HG02840 (cell line): Measurements from ENCODE around the gene TRAPPC5.
"Not testable (repeated sequence)": the region's sequence is repeated elsewhere in the genome, so short reads cannot be mapped to it uniquely, and the experiment has no call there.

Source experiments
- ATAC-seq: cut with Tn5 transposase; IDR thresholded peaks from one replicate; pipeline ENCODE4 v1.9.1; 2021; ENCODE audit warnings: mild to moderate bottlenecking, moderate library complexity, moderate number of reproducible peaks; ENCODE audit not compliant: unreplicated experiment, low FRiP score

Gene TRAPPC5

GRCh38 chr19:7680606-7681339 is at the start of gene TRAPPC5:
TSS of gene TRAPPC5 (plus strand) at chr19:7680833. CDS start at chr19:7682254, 1,421 bp downstream.
- no peak for ATAC-seq

- ATAC-seq, result no peak
Measured at GRCh38 chr19:7631577-7631976, 49.1 kb upstream of the TRAPPC5 start.

- no peak for ATAC-seq
Measured at GRCh38 chr19:7632340-7633203, 48.1 kb upstream of the TRAPPC5 start.

- no peak for ATAC-seq
Measured at GRCh38 chr19:7633698-7634097, 46.9 kb upstream of the TRAPPC5 start, which contains the start of gene PCP2. TSS of gene PCP2 (minus strand) at chr19:7633719. CDS start at chr19:7633457, 262 bp downstream.

GRCh38 chr19:7635670-7636069 is 45.0 kb upstream of the TRAPPC5 start:
- ATAC-seq, result no peak

DNA sequence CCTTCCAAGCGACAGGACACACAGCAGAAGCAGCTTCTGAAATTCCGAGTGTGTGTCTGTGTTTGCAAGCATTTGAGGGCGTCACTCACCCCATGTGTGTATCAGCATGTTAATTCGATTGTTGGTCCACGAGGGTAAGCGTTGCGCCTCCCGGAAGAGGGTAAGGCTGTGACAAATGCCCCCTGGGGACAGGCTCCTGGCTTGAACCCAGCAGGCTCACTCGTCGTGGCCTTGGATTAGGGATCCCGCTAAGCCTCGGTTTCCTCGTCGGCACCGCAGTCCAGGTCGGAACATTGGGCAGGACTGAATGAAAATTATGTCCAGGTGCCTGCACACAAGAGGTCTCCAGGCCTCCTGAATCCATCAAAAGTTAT is 44.3 kb upstream of the TRAPPC5 start:
- no peak for ATAC-seq

- ATAC-seq, result peak; percentile 59
Measured at GRCh38 chr19:7636691-7637373, 43.8 kb upstream of the TRAPPC5 start, which contains the start of gene STXBP2. TSS of gene STXBP2 (plus strand) at chr19:7637110. CDS start at chr19:7637150, 40 bp downstream.

DNA sequence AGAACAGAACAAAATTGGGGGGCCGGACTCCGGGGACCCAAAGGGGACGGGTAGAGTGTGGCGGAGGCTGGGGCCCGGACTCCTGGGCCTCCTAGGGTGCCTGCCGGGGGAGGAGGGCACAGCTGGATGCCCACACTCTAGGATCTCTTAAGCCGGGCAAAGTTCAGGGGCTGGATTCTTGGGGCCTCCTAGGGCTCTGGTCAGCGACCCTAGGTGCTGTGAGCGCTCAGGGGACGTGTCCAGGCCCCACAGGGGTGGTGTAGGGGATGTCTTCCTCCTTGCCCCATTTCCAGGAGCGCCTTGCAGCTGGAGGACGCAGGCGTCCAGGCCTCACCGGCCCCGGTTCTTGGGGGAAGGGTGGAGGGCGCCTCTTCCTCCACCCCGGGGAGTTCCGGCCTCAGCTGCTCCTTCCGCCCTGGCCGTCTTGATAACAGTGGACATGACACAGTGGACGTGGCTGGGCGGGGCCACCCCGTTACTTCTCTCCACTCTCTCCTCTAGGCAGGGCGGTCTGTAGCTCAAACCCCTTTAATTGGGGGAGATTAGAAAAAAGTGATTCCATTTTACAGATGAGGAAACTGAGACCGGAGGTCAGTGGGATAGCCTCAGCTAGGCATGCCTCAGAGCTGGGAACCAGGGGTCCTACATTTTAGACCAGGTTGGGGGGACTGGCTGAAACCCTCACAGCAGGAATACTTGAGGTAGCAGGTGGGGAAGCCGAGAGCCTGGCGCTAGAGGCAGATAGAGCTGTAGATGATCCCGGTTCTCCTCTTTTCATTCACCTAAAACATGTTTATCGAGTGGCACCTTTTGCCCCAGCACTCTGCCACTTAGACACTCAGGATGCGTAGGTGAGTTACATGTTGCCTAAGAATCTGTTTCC is 43.0 kb upstream of the TRAPPC5 start:
- no peak for ATAC-seq

DNA sequence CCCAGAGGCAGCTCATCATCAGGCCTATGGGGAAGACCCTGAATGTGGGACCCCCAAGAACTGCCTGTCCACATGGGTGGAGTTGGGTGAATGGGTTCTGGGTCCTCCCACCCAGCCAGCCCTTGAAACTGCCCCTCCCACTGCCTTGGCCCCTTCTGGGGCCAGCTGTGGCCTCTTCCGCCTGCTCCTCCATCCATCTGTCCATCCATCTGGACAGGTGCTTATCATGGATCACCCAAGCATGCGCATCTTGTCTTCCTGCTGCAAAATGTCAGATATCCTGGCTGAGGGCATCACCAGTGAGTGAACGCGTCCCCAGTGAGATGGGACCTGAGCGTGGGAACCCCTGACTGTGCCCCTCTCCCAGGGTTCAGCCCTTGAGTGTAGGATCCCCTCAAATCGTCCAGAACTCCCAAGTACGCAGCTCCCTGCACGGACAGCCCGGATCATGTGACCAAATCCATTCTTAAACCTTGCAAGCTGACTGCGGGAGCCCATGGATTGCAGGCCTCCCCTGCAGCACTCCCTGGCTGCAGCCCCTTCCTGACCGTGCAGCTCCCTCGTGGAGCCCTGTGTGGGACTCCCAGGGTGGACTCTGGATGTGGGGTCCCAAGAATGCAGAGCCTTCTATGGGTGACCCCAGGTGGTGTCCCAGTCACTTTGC is 41.7 kb upstream of the TRAPPC5 start:
- ATAC-seq, result no peak

GRCh38 chr19:7639863-7640348 is 40.7 kb upstream of the TRAPPC5 start:
- no peak for ATAC-seq

GRCh38 chr19:7640803-7641202 is 39.8 kb upstream of the TRAPPC5 start:
- ATAC-seq, result no peak

GRCh38 chr19:7641290-7642276 is 39.0 kb upstream of the TRAPPC5 start:
- ATAC-seq, result no peak

DNA sequence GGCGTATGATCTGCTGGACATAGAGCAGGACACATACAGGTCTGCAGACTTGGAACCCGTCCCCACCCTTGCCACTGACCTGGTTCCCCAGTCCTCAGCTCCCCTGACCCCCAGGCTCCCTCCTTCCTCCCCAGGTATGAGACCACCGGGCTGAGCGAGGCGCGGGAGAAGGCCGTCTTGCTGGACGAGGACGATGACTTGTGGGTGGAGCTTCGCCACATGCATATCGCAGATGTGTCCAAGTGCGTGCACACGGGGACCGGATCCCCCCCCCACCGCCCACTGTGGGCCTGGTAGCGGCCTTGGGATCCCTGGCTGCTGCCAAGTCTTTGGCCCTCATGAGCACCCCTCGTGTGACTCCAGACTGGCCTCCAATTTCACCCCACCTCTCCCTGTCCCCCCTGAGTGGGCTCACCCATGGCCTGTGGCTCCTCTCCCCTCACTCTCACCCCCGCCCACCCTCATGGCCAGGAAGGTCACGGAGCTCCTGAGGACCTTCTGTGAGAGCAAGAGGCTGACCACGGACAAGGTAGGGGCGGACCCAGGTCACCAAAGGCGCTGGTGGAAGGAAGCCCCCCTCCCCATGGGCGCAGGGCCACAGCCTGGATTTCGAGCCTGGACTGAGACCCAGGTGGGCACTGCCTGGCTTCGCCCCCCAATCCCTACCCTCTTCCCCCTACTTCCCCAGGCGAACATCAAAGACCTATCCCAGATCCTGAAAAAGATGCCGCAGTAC is 38.2 kb upstream of the TRAPPC5 start:
- no peak for ATAC-seq

DNA sequence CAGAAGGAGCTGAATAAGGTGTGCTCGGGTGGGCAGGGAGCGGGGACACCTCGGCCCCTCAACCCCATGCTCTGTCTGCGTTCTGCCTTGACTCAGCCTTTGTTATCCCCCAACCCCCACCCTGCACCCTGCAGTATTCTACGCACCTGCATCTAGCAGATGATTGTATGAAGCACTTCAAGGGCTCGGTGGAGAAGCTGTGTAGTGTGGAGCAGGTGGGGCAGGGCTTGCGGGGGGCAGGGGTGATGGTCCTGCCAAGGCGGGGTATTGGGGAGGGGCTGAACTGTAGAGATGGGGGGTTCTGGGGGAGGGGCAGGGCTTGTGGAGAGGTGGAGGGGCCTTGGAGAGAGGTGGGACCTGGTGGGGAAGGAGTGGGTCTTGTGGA is 37.6 kb upstream of the TRAPPC5 start:
- ATAC-seq, result no peak

DNA sequence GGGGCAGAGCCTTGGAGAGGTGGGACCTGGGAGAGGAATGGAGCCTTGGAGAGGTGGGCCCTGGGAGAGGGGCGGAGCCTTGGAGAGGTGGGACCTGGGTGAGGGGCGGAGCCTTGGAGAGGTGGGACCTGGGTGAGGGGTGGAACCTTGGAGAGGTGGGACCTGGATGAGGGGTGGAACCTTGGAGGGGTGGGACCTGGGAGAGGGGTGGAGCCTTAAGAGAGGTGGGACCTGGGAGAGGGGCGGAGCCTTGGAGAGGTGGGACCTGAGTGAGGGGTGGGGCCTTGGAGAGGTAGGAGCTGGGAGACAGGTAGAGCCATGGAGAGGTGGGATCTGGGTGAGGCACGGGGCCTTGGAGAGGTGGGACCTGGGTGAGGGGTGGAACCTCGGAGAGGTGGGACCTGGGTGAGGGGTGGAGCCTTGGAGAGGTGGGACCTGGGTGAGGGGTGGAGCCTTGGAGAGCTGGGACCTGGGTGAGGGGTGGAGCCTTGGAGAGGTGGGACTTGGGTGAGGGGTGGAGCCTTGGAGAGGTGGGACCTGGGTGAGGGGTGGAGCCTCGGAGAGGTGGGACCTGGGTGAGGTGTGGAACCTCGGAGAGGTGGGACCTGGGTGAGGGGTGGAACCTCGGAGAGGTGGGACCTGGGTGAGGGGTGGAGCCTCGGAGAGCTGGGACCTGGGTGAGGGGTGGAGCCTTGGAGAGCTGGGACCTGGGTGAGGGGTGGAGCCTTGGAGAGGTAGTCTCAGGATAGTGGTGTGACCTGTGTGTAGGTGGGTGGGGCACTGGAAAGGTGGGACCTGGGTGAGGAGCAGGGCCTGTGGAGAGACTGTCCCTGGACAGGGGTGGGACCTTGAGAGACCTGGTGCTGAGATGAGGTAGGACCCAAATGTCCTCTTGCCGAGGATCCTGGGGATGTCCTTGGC is 36.7 kb upstream of the TRAPPC5 start:
- ATAC-seq, result not testable (repeated sequence)

DNA sequence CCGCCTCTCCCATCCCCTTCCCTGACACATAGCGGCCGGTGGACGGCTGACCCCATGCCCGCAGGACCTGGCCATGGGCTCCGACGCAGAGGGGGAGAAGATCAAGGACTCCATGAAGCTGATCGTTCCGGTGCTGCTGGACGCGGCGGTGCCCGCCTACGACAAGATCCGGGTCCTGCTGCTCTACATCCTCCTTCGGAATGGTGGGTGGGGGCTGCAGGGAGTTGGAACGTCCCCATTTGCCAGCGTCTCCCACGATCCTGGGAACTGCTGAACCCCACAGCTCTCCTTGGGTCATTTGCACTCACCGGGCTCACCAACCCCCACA is 36.1 kb upstream of the TRAPPC5 start:
- ATAC-seq, result no peak

- ATAC-seq, result no peak
Measured at GRCh38 chr19:7645163-7645562, 35.5 kb upstream of the TRAPPC5 start.
